ENCODE measurements around the gene RFX6. TPM values are rescaled to one million over a fixed set of nuclear protein-coding genes. Genes with fewer than 3 reads are reported as not detected.

Gene RFX6
- total RNA-seq, 1 experiment from 2014 or later: not detected

DNA sequence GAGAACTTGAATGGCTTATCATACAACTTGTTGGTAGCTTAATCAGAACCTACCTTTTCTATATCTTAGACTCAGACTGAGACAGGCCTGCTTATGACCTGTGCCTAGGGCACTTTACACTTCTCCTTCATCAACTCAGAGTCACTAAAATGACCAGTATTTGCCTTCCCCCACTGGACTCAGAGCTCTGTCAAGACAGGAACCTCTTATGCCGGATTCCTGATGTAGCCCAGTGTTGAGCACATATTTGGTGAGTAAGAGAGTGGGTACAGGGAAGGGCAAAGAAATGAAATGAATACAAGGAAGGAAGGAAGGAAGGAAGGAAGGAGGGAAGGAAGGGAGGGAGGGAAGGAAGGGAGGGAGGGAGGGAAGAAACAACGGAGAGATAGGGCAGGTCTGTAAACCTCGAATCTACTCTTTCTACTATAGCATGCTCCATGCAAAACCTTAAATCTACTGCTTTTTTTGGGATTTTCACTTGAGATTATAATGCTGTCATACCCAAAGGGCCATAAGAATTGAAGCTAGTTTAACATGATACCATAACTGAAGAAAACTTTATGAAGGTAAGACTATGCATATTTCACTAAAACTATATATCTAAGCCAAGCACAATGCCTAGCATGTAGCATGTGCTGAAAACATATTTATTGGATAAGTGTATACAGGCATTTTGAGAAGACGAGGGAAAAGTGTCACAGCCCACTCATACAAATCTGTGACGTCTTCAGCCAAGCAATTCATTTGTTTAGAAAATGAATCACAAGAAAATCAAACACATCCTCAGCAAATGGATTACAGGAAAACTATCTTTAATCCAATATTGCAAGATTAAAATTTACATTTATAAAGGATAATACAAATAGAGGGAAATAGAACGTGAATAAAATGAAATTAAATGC is 89.9 kb downstream of the RFX6 start:
- no peak for DNase-seq (ENCODE audit: low read depth)

GRCh38 chr6:116969211-116969863 is 92.3 kb downstream of the RFX6 start:
- DNase-seq (ENCODE audit: low read depth): peak; percentile 48

GRCh38 chr6:116971959-116972358 is 94.9 kb downstream of the RFX6 start:
- DNase-seq (ENCODE audit: low read depth): peak; percentile 46

DNA sequence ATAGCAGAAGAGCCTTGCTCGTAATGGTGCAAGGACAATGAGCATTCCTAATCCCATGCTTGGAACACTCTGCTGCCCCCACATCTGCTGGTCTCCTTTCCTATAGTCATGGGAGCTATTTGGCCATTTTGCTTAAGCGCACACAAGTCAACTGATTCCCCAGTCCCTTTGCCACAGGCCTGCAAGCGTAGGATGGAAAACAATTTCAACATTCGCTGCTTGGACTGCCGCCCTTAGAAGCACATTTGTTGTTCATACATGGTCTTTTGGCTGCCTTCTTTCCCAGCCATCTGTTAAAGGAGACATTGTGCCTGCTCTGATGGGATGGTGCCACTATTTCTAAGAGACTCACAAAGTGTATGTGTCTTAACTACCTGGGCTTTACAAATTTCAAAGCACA is 96.9 kb downstream of the RFX6 start:
- DNase-seq (ENCODE audit: low read depth): no peak

GRCh38 chr6:116974526-116975316 is 97.7 kb downstream of the RFX6 start:
- DNase-seq (ENCODE audit: low read depth): no peak

- DNase-seq (ENCODE audit: low read depth): peak; percentile 16
Measured at GRCh38 chr6:116975600-116975999, 98.6 kb downstream of the RFX6 start.

GRCh38 chr6:116979560-116979959 is 102.5 kb downstream of the RFX6 start:
- DNase-seq (ENCODE audit: low read depth): no peak

Other genes starting within 250 kb of the RFX6 start
- 14.8 and 18.7 TPM in 2 replicates for gene ZUP1, start 208.5 kb upstream of the RFX6 start, total RNA-seq (2014; rRNA removed; shearing (Covaris generic))
- gene KPNA5, start 196.0 kb upstream of the RFX6 start, total RNA-seq (2014; rRNA removed; shearing (Covaris generic)): 7.2 and 8.1 TPM in 2 replicates
- not detected in 2 replicates for gene FAM162B, start 111.5 kb upstream of the RFX6 start, total RNA-seq (2014; rRNA removed; shearing (Covaris generic))
- not detected in 2 replicates for gene GPRC6A, start 48.2 kb upstream of the RFX6 start, total RNA-seq (2014; rRNA removed; shearing (Covaris generic))